Activated CD4-positive, alpha-beta T cell treated with anti-CD3 and anti-CD28 coated beads for 36 hours (primary cell): ENCODE results near the gene EEF2KMT. TPM values are rescaled to one million over a fixed set of nuclear protein-coding genes. Genes with fewer than 3 reads are reported as not detected.
"Not testable (repeated sequence)": the region's sequence is repeated elsewhere in the genome, so short reads cannot be mapped to it uniquely, and the experiment has no call there.

Experiments used
- ATAC-seq: fragments of 200-7000 bp; cut with Tn5 transposase; one replicate; pipeline ENCODE4 v1.10.0; 2021; ENCODE audit warnings: mild to moderate bottlenecking, moderate library complexity
- CTCF ChIA-PET: fragments of 350-600 bp; sonication (Branson Sonifier 250); formaldehyde crosslinking; loops from one replicate; lab custom pipeline; 2021; ENCODE audit warnings: antibody characterized with exemption; lab: Charles Lee
- POLR2A ChIA-PET: fragments of 350-600 bp; sonication (Branson Sonifier 250); formaldehyde crosslinking; loops from one replicate; lab custom pipeline; 2021; ENCODE audit warnings: antibody characterized with exemption, inconsistent platforms; lab: Charles Lee
- DNase-seq: peaks from one replicate; pipeline ENCODE4 v3.0.0-alpha.2; 2020
- H3K27ac Mint-ChIP-seq: one replicate; pipeline ENCODE4 v1.8.0; 2021; ENCODE audit warnings: mixed read lengths
- H3K27me3 Mint-ChIP-seq: one replicate; pipeline ENCODE4 v1.8.0; 2021; ENCODE audit warnings: mixed read lengths
- H3K36me3 Mint-ChIP-seq: one replicate; pipeline ENCODE4 v1.8.0; 2021; ENCODE audit warnings: low read depth, mixed read lengths
- H3K4me1 Mint-ChIP-seq: one replicate; pipeline ENCODE4 v1.8.0; 2021; ENCODE audit warnings: mixed read lengths
- H3K4me3 Mint-ChIP-seq: one replicate; pipeline ENCODE4 v1.8.0; 2021; ENCODE audit warnings: mild to moderate bottlenecking, moderate library complexity, mixed read lengths
- H3K9me3 Mint-ChIP-seq: one replicate; pipeline ENCODE4 v1.8.0; 2021; ENCODE audit warnings: low read depth, mixed read lengths
- intact Hi-C, 2 experiments: fragments of 100-400 bp; cut with DNase I in 1 of 2; cut with micrococcal nuclease in 1 of 2; formaldehyde crosslinking; loops; one replicate each; pipeline versions ENCODE4 v1.14.2 to v1.15.1; 2022 to 2024; cut with DNase I, micrococcal nuclease
- total RNA-seq, 2 experiments: library from RNA; stranded (reverse); gene quantifications; one replicate each; pipeline ENCODE4 v1.2.3, GENCODE V29; 2021

The EEF2KMT gene, protein sequence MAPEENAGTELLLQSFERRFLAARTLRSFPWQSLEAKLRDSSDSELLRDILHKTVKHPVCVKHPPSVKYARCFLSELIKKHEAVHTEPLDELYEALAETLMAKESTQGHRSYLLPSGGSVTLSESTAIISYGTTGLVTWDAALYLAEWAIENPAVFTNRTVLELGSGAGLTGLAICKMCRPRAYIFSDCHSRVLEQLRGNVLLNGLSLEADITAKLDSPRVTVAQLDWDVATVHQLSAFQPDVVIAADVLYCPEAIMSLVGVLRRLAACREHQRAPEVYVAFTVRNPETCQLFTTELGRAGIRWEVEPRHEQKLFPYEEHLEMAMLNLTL
- 10 to 100 TPM; 12.2 TPM for total RNA-seq

DNA sequence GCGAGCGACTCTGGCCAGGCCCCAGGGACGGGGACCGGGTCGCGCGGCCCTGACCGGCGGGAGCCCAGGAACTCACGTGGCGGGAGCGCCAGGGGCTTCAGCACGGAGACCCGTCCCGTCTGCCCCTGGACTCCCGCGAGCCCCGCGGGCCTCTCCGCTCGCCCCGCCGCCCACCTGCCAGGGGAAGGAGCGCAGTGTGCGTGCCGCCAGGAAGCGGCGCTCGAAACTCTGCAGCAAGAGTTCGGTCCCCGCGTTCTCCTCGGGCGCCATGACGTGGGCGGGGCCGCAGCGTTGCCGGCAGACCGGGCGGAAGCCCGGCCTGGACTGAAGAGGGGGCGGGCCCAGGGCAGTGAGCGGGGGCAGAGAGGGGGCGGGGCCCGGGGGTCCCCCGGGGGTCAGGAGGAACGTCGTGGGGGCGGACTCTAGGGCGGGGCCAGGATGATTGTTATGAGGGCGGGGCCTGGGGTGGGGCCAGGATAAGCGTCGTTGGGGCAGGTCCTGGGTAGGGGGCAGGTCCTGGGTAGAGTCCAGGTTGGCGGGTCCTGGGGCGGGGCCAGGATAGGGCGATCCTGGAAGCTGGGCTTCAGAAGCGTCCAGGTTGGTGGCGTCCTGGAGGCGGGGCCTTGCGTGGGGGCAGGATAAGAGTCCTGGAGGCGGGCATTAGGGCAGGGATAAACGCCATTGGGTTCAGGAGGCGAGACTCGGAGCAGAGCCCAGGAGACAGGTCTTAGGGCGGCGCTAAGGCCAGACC, at the start of gene EEF2KMT:
Gene EEF2KMT, minus strand, starts transcription at position 326 of the 751 bp plus-strand sequence. Its CDS starts 56 bp downstream, at position 270.
- Mint-ChIP-seq H3K27ac (peak within 1 kb of the TSS; percentile 88), H3K4me3 (peak within 1 kb of the TSS; percentile 83), H3K4me1 (peaks cover 26% of the 10 kb centered on the region)
- not testable (repeated sequence) for H3K27me3 Mint-ChIP-seq, H3K9me3 Mint-ChIP-seq, H3K36me3 Mint-ChIP-seq
- intact Hi-C loops, result loop anchor here (1.0 to 10.0 kb wide), 14 partner anchors 26 to 845 kb away; partner anchors contain the start of genes GLYR1 (in 2 of the 2), NAGPA (in 2 of the 2), SEC14L5 (in 2 of the 2) and UBN1 (in 2 of the 2)
- CTCF ChIA-PET, result interaction anchor here (0.6 kb wide), 2 partner anchors 22 to 140 kb away, joined by 3 read pairs; partner anchors contain the start of gene SEC14L5
- peak; percentile 98 for DNase-seq
- ATAC-seq, result peak; percentile 99
- POLR2A ChIA-PET, result interaction anchor here (0.8 kb wide), 1 partner anchor 26 kb away, joined by 4 read pairs; the partner anchor contains the start of gene ALG1

DNA sequence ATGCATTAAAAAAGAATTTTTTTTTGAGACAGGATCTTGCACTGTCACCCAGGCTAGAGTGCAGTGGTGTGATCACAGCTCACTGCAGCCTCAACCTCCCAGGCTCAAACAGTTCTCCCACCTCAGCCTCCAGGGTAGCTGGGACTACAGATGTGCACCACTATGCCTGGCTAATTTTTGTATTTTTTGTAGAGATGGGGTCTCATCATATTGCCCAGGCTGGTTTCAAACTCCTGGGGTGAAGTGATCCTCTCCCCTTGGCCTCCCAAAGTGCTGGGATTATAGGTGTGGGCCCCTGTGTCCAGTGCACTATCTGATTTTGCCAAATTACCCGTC, 47.0 kb upstream of the EEF2KMT start:
- H3K27me3 Mint-ChIP-seq, H3K4me3 Mint-ChIP-seq, intact Hi-C loops, CTCF ChIA-PET, H3K4me1 Mint-ChIP-seq, H3K9me3 Mint-ChIP-seq, H3K36me3 Mint-ChIP-seq, POLR2A ChIA-PET, DNase-seq, H3K27ac Mint-ChIP-seq, ATAC-seq: not testable (repeated sequence)

DNA sequence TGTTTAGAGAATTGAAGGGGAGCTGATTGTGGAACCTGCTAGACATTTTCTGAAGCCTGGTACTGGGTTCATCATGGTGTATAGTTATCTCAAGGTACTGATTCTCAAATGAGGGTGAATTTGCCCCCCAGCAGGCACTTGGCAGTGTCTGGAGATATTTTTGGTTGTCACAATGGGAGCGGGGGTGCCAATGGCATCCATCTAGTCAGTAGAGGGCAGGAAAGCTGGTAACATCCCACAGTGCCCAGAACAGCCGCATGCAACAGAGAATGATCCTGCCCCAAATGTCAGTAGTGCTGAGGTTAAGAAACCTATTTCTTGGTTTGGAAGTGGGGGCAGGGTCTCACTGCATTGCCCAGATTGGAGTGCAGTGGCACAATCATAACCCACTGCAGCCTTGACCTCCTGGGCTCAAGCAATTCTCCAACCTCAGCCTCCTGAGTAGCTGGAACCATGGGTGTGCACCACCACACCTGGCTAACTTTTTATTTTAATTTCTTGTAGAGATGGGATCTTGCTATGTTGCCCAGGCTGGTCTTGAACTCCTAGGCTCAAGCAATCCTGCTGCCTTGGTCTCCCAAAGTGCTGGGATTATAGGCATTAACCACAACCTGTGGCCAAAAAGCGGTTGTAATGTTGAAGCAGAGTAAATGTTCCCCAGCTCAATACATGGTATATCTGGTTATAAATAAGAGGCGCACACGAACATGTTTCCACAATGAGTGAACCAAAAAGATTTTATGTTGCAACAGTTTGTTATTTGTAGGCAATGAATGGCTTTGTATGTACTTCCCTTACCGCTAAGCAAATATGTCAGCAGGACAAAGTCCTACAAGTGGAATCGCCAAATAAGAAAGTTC, 46.4 kb upstream of the EEF2KMT start:
- no peaks in the 10 kb centered on the region for H3K36me3 Mint-ChIP-seq

DNA sequence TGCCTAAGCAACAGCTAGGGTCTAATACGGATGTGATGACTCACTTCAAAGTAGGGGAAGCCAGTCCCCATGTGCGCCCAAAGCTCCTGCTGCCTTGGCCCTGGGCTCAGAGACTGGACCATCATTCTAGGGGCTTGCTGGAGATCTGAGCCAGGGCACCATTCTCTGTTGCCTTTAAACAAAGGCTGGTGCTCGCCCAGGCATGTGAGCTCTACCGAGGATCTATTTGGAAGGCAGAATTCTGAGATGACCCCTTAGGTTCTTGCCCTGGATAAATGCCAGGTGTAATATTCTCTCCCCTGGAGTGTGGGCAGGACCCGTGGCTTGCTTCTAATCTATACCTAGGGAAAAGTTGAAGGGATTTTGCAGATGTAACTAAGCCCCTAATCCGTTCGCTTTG, 42.6 kb upstream of the EEF2KMT start:
- POLR2A ChIA-PET, CTCF ChIA-PET, intact Hi-C loops, ATAC-seq, H3K4me3 Mint-ChIP-seq, DNase-seq, H3K27ac Mint-ChIP-seq, H3K4me1 Mint-ChIP-seq, H3K36me3 Mint-ChIP-seq, H3K9me3 Mint-ChIP-seq: not testable (repeated sequence)
- H3K27me3 Mint-ChIP-seq, result peaks cover 13% of the 10 kb centered on the region

More for the DNA sequence above, 46.4 kb upstream of the EEF2KMT start:
- DNase-seq (no peak), ATAC-seq (no peak)
- H3K4me3 Mint-ChIP-seq, result no peak overlapping the region
- no peak overlapping the region for H3K27ac Mint-ChIP-seq
- CTCF ChIA-PET, result no interaction called here
- POLR2A ChIA-PET, result no interaction called here
- intact Hi-C loops, result no loop called here
- peaks cover 9% of the 10 kb centered on the region for H3K27me3 Mint-ChIP-seq
- H3K9me3 Mint-ChIP-seq, result no peaks in the 10 kb centered on the region
- H3K4me1 Mint-ChIP-seq, result no peaks in the 10 kb centered on the region

DNA sequence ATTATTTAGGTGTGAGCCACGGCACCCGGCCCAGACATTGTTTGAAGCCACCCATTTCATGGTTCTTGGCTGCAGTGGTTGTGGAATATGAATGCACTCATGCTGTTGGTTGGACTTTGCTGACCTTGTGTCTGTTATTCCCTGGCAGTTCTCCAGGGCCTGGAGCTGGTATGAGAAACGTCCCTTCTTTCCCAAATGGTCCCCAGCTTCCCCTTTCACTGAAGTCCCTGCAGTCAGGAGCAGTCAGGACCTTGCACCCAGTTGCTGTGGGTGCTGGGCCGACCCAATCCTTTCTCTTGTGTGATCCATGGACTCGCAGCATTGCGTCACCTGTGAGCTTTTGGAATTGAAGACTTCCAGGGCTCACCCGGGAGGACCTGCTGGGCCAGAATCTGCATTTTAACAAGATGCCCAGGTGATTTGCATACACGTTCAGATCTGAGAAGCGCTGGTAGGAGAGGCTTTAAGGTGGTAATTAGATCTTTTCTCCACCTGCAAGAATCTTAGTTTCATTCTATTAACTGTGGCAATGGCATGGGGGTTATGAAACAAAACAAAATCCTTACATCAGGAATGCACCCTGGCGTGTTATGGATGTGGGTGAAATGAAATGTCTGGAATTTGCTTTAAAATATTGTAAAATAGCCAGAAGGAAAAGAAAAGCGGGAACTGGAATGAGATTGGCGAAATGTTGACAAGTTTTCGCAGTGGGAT, 37.3 kb upstream of the EEF2KMT start:
- H3K4me1 Mint-ChIP-seq, H3K4me3 Mint-ChIP-seq, CTCF ChIA-PET, H3K36me3 Mint-ChIP-seq, H3K27ac Mint-ChIP-seq, DNase-seq, H3K9me3 Mint-ChIP-seq, ATAC-seq, intact Hi-C loops, POLR2A ChIA-PET: not testable (repeated sequence)
- H3K27me3 Mint-ChIP-seq, result peaks cover 21% of the 10 kb centered on the region

DNA sequence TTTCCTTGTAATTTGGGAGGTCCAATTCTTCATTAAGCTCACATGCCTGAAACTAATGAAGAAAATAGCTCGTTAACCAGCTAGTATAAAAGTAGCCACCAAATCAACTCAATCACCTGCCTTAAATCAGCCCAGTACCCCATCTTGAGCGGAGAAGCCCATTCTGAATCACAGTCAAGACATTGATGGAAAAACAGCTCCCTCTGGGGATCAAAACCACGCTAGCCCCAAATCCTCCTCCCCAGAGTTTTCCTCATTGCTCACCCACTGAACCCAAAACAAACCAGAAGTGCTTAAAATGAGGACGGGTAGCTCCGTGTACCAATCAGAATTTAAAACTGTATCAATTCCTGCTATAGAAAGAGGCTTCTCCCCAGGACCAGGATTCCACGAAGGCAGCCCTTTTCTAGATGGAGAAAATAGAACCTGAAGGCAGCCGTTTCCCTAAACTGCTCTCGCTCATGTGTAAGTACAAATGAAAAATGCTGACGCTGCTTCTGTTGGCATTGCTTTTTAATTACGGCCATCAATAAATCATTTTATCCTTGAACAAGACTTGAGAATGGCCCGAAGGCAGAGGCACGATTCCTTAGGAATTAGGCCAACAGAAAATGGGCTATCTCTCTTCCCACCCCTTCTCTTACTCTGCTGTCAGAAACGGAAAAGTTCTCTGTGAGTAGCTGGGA, 35.5 kb upstream of the EEF2KMT start:
- H3K4me1 Mint-ChIP-seq, H3K36me3 Mint-ChIP-seq, intact Hi-C loops, H3K27ac Mint-ChIP-seq, H3K9me3 Mint-ChIP-seq, H3K4me3 Mint-ChIP-seq, CTCF ChIA-PET, DNase-seq, ATAC-seq, POLR2A ChIA-PET: not testable (repeated sequence)
- H3K27me3 Mint-ChIP-seq, result peaks cover 21% of the 10 kb centered on the region

DNA sequence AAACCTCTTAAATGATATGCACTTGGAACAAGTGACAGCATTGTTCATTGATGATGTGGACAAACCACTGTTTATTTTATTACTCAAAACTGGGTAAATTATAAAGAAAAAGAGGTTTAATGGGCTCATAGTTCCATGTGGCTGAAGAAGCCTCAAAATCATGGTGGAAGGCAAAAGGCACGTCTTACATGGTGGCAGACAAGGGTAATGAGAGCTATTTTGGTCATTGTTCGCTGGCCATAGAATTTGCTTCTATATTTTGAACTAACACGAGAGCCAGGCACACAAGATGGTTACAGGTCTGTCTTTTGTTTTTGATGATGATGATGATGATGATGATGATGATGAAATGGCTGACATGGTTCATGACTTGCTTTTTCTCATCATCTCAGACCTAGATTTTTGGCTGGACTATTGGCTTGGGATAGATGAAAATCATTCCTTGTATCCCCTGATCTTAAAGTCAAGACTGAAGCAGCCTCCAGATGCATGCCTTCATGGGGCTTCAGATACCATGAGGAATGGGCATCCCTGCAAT, 33.9 kb upstream of the EEF2KMT start:
- H3K36me3 Mint-ChIP-seq, intact Hi-C loops, H3K27ac Mint-ChIP-seq, DNase-seq, H3K9me3 Mint-ChIP-seq, CTCF ChIA-PET, POLR2A ChIA-PET, H3K4me3 Mint-ChIP-seq, H3K4me1 Mint-ChIP-seq, ATAC-seq: not testable (repeated sequence)
- peaks cover 17% of the 10 kb centered on the region for H3K27me3 Mint-ChIP-seq

DNA sequence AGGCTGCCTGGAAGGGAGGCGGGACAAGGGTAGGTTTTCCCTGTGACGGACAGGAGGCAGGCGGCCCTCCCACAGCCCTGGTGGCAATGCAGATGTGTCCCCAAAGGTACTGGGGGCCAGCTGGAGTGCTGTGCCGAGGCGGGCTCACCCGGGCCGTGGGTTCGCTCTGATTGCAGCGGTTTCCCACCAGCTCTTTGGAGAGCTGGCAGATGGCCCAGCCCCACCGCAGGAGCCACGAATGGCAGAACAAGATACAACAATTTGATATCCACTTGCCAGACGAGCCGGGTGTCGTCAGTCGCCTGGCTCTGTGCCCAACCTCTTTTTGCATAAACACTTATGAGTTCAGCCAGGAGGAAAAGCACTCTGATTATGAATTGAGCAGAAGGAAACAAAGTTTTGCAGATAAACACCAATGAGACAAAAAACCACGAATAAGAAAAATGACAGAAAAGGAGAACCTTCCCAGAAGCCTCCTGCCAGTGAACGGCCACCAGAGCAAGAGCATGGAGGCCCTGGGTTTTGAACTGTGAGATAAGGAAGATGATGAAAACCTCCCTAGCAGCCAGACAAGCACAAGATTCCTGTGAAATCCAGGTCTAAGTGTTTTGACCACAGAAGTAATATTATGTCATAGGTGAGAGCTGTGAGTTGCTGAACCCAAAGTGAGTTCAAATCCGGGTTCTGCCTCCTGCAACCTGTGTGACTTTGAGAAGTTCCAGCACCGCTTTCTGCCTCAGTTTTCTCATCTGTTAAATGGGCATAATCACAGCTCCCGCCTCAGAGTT, 19.9 kb upstream of the EEF2KMT start:
- H3K27ac Mint-ChIP-seq, intact Hi-C loops, H3K4me3 Mint-ChIP-seq, H3K9me3 Mint-ChIP-seq, ATAC-seq, POLR2A ChIA-PET, H3K36me3 Mint-ChIP-seq: not testable (repeated sequence)
- Mint-ChIP-seq H3K27me3 (peaks cover 10% of the 10 kb centered on the region), H3K4me1 (peaks cover 13% of the 10 kb centered on the region)
- peak; percentile 53 for DNase-seq
- CTCF ChIA-PET, result interaction anchor here (0.7 kb wide), 1 partner anchor 534 kb away, joined by 4 read pairs; no protein-coding TSS in a partner anchor

DNA sequence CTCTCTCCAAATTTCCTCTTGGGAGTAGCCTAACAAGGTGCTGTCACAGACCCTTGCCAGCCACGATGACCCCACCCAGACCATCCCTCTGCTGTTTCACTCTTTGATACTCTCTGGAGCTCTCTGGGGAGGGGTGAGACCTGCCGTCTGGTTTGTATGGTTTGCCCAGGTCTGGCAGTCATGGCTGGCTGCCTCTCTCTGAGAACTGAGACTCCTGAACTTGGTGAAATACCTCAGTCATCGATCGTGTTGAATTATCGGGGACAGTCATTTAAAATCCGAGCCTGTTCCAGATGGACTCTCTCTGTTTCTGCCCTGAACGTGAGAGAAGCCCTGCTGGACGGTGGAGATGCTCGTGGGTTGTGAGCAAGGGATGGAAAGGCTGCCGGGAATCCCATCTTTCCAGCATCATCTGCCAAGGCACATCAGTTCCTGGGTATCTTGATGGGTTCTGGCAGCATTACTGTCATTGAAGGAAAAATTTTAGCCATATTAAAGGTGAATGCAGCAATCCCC, 19.2 kb upstream of the EEF2KMT start:
- ATAC-seq, H3K36me3 Mint-ChIP-seq, POLR2A ChIA-PET, H3K27ac Mint-ChIP-seq, DNase-seq, intact Hi-C loops, H3K4me3 Mint-ChIP-seq, H3K9me3 Mint-ChIP-seq, CTCF ChIA-PET: not testable (repeated sequence)
- peaks cover 13% of the 10 kb centered on the region for H3K4me1 Mint-ChIP-seq
- peaks cover 10% of the 10 kb centered on the region for H3K27me3 Mint-ChIP-seq
